ENCODE measurements around the gene S100A6. TPM values are rescaled to one million over a fixed set of nuclear protein-coding genes. Genes with fewer than 3 reads are reported as not detected.
A peak's percentile ranks its signal among the peaks of the same experiment; 100 is the strongest.

The S100A6 gene
- total RNA-seq, 1 donor = 1,303 TPM

DNA sequence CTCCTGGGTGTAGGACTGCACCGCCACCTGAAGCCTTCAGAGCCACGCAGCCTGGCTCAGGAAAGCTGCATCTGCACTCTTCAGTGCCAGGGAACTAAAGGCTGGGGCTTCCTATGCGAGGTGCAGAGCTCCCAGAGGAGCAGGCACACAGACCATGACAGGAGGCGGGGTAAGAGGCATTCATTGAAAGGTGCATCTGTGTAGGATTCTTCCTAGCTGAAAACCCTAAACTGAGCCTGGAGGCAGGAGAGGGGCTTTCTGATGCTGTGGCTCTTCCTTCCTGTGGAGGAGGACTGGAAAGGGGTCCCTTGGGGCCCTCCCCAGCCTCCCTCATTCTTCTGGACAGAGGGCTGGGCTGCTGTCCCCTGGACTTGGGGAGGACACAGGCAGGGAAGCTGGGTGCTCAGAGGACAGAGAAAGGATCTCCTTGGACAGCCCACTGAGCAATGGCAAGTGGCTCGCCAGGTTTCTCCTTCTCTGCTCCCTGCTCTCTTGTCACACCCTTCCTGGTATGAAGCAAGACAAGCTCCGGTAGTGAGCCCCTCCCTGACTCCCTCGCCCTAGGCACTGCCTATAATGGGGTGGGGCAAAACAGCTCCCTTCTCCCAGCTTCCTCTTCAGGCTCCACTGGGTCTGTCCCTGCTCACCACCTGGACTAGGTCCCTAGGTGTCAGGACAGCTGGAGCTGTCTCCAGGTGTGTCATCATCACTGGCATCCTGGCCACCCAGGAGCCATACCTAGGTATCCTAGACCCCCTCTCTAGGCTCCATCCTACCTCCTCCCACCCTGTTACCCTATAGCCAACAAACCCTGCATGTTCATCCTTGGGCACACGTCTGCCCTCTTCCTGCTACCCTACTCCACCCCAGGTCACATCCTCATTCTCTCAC, 20.0 kb downstream of the S100A6 start:
- no peak overlapping the region for H3K4me3 ChIP-seq (ENCODE audit: low read depth, low read length)
- TF ChIP-seq, protein P1, sequence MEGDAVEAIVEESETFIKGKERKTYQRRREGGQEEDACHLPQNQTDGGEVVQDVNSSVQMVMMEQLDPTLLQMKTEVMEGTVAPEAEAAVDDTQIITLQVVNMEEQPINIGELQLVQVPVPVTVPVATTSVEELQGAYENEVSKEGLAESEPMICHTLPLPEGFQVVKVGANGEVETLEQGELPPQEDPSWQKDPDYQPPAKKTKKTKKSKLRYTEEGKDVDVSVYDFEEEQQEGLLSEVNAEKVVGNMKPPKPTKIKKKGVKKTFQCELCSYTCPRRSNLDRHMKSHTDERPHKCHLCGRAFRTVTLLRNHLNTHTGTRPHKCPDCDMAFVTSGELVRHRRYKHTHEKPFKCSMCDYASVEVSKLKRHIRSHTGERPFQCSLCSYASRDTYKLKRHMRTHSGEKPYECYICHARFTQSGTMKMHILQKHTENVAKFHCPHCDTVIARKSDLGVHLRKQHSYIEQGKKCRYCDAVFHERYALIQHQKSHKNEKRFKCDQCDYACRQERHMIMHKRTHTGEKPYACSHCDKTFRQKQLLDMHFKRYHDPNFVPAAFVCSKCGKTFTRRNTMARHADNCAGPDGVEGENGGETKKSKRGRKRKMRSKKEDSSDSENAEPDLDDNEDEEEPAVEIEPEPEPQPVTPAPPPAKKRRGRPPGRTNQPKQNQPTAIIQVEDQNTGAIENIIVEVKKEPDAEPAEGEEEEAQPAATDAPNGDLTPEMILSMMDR (IDR thresholded peaks at IDR 0.05; ENCODE audit: insufficient read depth, low read length) = no peak
- no peak for DNase-seq (ENCODE audit: low read depth)

DNA sequence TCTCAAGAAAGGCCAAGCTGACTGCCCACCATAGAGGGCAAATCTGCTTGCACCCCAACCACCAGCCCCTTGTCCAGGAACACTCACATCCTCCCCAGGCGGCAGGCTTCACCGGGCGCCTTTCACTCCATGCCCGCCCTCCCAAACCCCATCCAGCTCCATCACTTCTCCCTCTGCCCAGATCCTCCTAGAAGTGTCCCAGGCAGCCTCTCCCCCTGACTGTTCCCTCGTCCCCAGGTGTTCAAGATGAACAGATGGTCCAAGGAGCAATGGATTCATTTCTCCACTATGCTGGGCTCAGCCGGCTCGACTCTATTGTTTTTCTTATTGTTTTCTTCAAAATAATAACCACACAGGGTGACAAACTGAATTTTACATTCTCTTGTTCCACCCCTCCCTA, 22.1 kb downstream of the S100A6 start:
- TF ChIP-seq, protein P1 (IDR thresholded peaks at IDR 0.05; ENCODE audit: insufficient read depth, low read length) = no peak
- H3K4me3 ChIP-seq (ENCODE audit: low read depth, low read length) = no peak overlapping the region
- no peak for DNase-seq (ENCODE audit: low read depth)

DNA sequence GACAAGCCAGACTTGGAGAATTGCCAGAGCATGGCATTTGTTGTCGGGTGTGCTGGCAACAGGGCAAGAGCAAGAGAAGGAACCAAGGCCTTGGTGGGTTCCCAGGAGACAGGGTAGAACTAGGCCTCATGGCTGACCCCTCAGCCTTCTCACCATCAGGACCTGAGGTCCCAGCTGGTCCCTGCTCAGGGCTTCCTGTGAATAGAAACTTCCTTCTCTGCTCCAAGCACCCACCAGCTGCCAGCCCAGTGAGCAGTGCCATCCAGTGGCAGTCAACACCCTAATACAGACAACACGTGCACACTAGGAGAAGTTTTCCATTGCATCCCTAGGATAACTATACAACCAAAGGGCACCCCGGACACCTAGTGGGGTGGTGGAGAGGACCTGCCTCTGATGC, 22.8 kb downstream of the S100A6 start:
- TF ChIP-seq, protein P1 (IDR thresholded peaks at IDR 0.05; ENCODE audit: insufficient read depth, low read length) = no peak
- no peak for DNase-seq (ENCODE audit: low read depth)
- H3K4me3 ChIP-seq (ENCODE audit: low read depth, low read length) = no peak overlapping the region

DNA sequence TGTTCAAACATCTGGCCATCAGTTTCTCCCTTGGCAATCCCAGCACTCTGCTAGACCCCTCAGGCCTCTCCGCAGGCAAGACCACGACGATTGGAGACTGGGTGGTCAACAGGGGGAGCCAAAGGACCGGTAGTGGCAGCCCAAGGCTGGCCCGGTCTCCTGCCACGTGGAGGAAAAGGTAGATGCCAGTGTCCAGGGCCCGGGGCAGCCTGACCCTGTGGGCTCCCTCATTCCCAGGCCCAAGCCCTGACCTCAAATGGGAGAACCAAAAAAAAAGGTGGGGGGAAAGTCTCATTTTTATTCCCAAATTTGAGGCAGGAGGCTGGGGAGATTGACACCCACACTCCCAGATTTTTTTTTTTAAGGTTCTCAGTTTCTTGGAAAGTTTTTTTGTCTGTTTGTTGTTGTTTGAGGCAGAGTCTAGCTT, 24.8 kb downstream of the S100A6 start:
- peak; percentile 84 for DNase-seq (ENCODE audit: low read depth)
- TF ChIP-seq, protein P1 (IDR thresholded peaks at IDR 0.05; ENCODE audit: insufficient read depth, low read length) = peak; percentile 96
- no peak overlapping the region for H3K4me3 ChIP-seq (ENCODE audit: low read depth, low read length)

DNA sequence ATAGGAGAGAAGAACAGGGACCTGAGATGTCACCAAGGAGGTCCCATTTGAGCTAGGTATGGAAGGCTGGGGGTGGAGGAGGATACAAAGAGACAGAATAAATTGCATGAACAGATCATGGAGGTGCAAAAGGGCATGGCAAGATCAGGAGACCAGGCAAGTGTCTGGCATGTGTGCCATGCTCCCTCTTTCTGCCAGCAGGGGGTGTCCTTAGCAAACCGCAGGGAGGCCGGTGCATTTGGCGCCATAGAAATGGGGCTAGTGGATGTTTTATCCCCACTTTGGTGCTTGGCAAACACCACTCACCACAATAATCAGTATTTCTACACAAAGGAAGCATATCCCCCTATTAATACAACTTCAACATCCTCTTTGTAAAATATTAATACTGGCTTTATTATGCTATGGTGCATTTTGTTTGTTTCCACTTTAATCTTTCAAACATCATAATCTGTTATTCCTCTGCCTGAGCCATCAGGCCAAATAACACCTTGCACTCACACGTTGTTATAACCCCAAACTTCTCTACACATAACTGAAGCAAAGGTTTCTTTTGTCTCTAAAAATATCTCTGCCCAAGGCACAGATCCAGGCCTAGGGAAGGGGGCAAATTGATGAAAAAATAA, 25.9 kb downstream of the S100A6 start:
- H3K4me3 ChIP-seq (ENCODE audit: low read depth, low read length) = no peak overlapping the region
- DNase-seq (ENCODE audit: low read depth) = no peak
- TF ChIP-seq, protein P1 (IDR thresholded peaks at IDR 0.05; ENCODE audit: insufficient read depth, low read length) = peak; percentile 66

DNA sequence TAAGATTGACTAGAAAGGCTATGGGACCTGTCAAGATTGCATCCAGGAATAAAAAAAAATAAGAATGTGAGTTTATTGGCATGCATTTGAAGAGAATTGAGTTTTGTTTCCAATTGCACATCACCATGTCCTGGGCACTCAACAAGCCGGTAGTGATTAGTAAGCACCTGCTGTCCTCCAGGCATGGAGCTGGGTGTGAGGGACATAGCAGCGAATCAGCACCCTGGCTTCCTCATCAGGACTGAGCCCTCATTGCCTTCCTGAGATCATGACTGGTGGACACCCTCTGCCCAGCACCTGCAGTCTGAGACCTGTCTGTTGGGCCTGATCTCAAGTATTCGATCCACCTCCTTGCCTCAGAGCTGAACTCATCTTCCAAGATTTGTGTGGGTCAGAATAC, 26.8 kb downstream of the S100A6 start:
- TF ChIP-seq, protein P1 (IDR thresholded peaks at IDR 0.05; ENCODE audit: insufficient read depth, low read length) = no peak
- no peak for DNase-seq (ENCODE audit: low read depth)
- H3K4me3 ChIP-seq (ENCODE audit: low read depth, low read length) = no peak overlapping the region
